AG20443 (cell line): ENCODE measurements around the gene IKZF2.
A peak's percentile ranks its signal among the peaks of the same experiment; 100 is the strongest.

Source experiments
- DNase-seq: peaks from one replicate; pipeline ENCODE4 v3.0.0; 2012; ENCODE audit warnings: low spot score, mixed read lengths

The IKZF2 gene

GRCh38 chr2:213151437-213152064, at the start of gene IKZF2:
Gene IKZF2, minus strand, starts transcription at chr2:213151612. Its CDS starts 2,983 bp downstream, at chr2:213148629.
- DNase-seq, result peak; percentile 92

GRCh38 chr2:213199871-213200270, 48.5 kb upstream of the IKZF2 start:
- peak; percentile 12 for DNase-seq

- DNase-seq, result peak; percentile 60
Observed at GRCh38 chr2:213189001-213189899, 37.8 kb upstream of the IKZF2 start.

- DNase-seq, result no peak
Observed at GRCh38 chr2:213188533-213188867, 37.1 kb upstream of the IKZF2 start.

GRCh38 chr2:213187833-213188532, 36.6 kb upstream of the IKZF2 start:
- peak; percentile 79 for DNase-seq

GRCh38 chr2:213187386-213187785, 36.0 kb upstream of the IKZF2 start:
- DNase-seq, result no peak

- DNase-seq, result no peak
Observed at GRCh38 chr2:213185147-213185822, 33.9 kb upstream of the IKZF2 start.

GRCh38 chr2:213181712-213182111, 30.3 kb upstream of the IKZF2 start:
- no peak for DNase-seq

GRCh38 chr2:213177679-213178078, 26.3 kb upstream of the IKZF2 start:
- no peak for DNase-seq

- DNase-seq, result no peak
Observed at GRCh38 chr2:213175673-213176247, 24.3 kb upstream of the IKZF2 start.

GRCh38 chr2:213172641-213173040, 21.2 kb upstream of the IKZF2 start:
- DNase-seq, result no peak

GRCh38 chr2:213171147-213171546, 19.7 kb upstream of the IKZF2 start:
- DNase-seq, result no peak

GRCh38 chr2:213167271-213167930, 16.0 kb upstream of the IKZF2 start:
- no peak for DNase-seq

GRCh38 chr2:213166109-213166508, 14.7 kb upstream of the IKZF2 start:
- no peak for DNase-seq

GRCh38 chr2:213164263-213164662, 12.9 kb upstream of the IKZF2 start:
- DNase-seq, result no peak

- DNase-seq, result peak; percentile 16
Observed at GRCh38 chr2:213162516-213163118, 11.2 kb upstream of the IKZF2 start.

GRCh38 chr2:213161759-213162515, 10.5 kb upstream of the IKZF2 start:
- DNase-seq, result no peak

GRCh38 chr2:213159768-213160167, 8.4 kb upstream of the IKZF2 start:
- DNase-seq, result no peak

- no peak for DNase-seq
Observed at GRCh38 chr2:213157242-213157641, 5.8 kb upstream of the IKZF2 start.

- no peak for DNase-seq
Observed at GRCh38 chr2:213156717-213157116, 5.3 kb upstream of the IKZF2 start.
